NT2/D1 (cell line): ENCODE measurements around the gene IGF2R.

ENCODE experiments used
- SUZ12 ChIP-seq: IDR thresholded peaks from 2 replicates; pipeline ENCODE4 v1.6.1; 2011; ENCODE audit not compliant: insufficient read length, insufficient read depth; ENCODE audit errors: extremely low read depth
- YY1 ChIP-seq: IDR thresholded peaks from 2 replicates; pipeline ENCODE4 v1.6.1; 2011; ENCODE audit not compliant: insufficient read length, insufficient read depth

- TF ChIP-seq YY1 (no peak), SUZ12 (no peak)
Measured at GRCh38 chr6:160042014-160042773, 73.3 kb downstream of the IGF2R start.
